HG03520 (cell line): ENCODE results near the gene DNAJB2.
"Not testable (repeated sequence)": the region's sequence is repeated elsewhere in the genome, so short reads cannot be mapped to it uniquely, and the experiment has no call there.

ENCODE experiments used
- ATAC-seq: cut with Tn5 transposase; IDR thresholded peaks from one replicate; pipeline ENCODE4 v1.9.1; 2021; ENCODE audit warnings: mild to moderate bottlenecking, moderate library complexity; ENCODE audit not compliant: unreplicated experiment

Gene DNAJB2

GRCh38 chr2:219254590-219255201, 24.5 kb upstream of the DNAJB2 start:
- ATAC-seq = peak; percentile 18

DNA sequence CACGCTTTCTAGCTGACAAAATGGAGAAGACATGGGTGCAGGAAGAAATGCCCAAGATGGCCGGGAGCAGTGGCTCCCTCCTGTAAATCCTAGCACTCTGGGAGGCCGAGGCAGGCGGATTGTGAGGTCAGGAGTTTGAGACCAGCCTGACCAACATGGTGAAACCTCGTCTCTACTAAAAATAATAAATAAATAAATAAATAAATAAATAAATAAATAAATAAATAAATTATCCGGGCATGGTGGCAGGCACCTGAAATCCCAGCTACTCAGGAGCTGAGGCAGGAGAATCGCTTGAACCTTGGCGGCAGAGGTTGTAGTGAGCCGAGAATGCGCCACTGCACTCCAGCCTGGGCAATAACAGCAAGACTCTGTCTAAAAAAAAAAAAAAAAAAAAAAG, 20.2 kb upstream of the DNAJB2 start:
- not testable (repeated sequence) for ATAC-seq

- ATAC-seq = no peak
Measured at GRCh38 chr2:219261024-219261855, 17.9 kb upstream of the DNAJB2 start.

DNA sequence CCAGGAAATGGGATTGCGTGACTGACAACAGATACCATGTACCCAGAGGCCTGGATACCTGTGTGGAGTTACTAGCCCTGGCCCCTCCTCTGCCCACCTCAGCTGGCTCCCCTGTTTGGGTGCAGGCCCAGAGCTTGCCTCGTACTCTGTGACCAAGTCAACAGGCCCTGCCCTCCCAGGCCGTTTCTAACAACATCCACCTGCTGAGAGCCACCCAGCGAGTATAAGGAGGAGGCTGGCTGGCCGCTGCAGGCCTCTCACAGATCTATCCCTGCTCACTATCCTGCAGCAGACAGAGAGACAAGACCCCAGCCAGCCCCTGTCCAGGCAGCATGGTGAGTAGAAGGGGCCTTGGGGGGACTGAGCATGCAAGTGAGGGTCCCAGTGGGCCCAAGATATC, 12.9 kb upstream of the DNAJB2 start:
- no peak for ATAC-seq

GRCh38 chr2:219266886-219267285, 12.3 kb upstream of the DNAJB2 start:
- no peak for ATAC-seq

DNA sequence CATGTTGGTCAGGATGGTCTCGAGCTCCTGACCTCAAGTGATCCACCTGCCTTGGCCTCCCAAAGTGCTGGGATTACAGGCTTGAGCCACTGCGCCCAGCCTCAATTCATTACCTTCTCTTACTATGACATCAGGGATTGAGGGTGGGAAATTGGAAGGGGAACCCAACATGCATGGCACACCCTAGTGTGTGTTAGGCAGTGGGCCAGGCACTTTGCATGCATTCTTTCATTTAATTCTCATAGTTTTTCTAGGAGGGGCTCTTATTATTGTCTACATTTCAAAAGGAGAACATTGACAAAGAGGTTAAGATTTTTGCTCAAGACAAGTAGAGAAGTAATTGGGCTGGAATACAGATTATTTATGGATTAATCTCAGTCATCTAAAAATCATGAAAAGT, 10.9 kb upstream of the DNAJB2 start:
- no peak for ATAC-seq

DNA sequence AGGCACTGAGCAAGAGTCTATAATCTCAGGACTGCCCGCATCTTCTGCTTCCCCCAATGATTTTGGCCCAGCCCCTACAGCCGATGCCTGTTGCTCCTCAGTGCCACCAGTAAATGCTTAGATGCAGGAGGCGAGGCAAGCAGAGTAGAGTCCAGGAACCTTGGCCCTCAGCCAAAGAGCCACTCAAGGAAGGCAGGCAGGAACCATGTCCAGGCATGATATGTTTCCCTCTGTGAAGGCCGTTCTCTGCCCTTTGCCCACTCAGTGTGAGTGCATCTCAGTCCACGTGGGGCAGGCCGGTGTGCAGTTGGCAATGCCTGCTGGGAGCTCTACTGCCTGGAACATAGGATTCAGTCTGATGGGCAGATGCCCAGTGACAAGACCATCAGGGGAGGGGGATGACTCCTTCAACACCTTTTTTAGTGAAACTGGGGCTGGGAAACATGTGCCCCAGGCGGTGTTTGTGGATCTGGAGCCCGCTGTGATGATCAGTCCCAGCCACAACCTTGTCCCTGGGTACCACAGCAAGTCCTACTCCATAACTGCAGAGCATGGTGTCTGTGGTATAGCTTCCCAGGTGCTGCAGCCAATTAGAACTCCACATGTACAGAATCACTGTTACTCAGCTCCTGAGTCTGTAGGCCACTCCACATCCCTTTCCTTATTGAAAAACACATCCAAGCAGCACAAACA, 9.7 kb upstream of the DNAJB2 start:
- ATAC-seq = no peak

GRCh38 chr2:219270055-219270372, 9.2 kb upstream of the DNAJB2 start:
- ATAC-seq = no peak

DNA sequence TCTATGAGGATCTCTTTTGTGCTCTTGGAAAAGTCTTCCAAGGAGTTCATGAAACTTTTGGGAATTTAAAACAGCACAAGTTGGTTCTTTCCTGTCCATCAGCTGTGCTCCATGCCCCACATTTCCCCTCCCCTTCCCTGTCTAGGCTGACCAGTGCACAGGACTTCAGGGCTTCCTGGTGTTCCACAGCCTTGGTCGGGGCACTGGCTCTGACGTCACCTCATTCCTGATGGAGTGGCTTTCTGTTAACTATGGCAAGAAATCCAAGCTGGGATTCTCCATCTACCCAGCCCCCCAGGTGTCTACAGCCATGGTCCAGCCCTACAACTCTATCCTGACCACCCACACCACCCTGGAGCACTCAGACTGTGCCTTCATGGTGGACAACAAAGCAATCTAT, 8.1 kb upstream of the DNAJB2 start:
- no peak for ATAC-seq

- ATAC-seq = no peak
Measured at GRCh38 chr2:219272356-219272755, 6.8 kb upstream of the DNAJB2 start.

DNA sequence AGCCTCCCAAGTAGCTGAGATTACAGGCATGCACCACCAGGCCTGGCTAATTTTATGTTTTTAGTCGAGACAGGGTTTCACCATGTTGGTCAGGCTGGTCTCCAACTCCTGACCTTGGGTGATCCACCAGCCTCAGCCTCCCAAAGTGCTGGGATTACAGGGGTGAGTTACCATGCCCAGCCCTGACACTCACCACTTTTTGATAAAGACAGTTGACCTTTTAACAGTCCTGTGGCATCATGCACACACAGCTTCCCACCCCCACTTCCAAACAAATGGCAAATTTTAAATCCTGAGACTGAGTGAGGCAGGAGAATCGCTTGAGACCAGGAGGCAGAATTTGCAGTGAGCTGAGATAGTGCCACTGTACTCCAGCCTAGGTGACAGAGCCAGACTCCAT, 6.2 kb upstream of the DNAJB2 start:
- no peak for ATAC-seq

DNA sequence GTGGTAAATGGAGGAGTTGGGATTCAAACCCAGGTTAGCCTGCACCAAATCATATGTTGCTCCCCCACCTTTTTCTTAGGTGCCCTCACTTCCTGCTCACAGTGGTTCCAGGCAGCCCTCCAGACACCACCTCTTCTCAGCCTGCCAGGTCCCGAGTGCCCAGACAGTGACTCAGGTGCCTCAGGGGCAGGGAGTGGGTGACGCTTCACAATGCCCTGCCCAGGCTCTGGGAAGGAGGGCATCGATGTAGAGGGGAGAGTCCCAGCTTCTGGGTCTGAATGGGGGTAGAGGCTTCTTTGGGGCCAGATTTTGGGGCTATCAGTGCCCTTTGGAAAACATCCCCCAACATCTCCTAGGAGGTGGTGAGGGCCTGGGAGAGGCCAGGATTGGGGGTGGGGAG, 5.2 kb upstream of the DNAJB2 start:
- ATAC-seq = no peak

- ATAC-seq = no peak
Measured at GRCh38 chr2:219274361-219274921, 4.7 kb upstream of the DNAJB2 start.

DNA sequence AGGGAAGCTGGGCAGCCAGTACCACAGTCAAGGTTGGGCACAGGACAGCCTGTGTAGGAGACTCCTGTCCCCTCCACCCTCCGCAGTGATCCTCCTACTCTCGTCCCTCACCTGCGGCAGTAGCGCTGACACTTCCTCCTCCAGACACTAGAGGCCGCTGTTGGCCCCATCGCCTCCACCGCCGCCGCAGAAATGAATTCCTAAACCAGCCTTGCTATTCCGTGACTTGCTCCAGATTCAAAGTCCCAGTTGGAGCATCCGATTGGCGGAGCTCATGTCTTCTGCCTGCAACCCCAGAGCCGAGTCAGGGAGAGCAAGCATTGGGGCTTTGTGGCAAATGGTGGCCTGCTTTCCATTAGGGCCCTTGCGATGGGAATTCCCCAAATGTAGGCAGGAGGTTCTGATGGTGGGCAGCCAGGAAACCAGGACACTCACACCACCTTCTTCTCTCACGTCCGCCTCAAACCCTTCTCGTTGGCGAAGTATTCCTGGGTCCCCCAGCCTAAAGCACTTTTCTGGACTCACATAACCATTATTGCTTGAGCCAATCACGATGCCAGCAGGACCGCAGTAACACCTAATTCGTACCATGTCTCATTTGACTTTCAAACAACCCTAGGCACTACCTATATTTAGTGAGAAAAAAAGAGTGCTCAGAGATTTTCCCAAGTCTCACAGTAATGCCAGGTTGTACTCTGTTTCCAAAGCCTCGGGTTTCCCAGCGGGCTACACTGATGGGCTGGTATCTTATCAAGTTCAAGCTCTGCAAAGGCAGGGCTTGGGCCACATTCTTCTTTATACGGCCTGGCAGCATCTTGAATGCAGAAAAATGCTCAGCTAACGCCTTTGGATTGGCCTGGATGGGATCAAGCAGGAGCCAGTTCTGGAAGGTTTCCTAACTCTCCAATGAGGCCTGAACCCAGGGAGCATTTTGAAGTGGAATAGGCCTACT, 1.2 kb upstream of the DNAJB2 start:
- peak; percentile 24 for ATAC-seq

- ATAC-seq = no peak
Measured at GRCh38 chr2:219278655-219279150, 463 bp upstream of the DNAJB2 start.

GRCh38 chr2:219279916-219280516, 850 bp downstream of the DNAJB2 start:
- ATAC-seq = no peak

- no peak for ATAC-seq
Measured at GRCh38 chr2:219280651-219281050, 1.5 kb downstream of the DNAJB2 start.

DNA sequence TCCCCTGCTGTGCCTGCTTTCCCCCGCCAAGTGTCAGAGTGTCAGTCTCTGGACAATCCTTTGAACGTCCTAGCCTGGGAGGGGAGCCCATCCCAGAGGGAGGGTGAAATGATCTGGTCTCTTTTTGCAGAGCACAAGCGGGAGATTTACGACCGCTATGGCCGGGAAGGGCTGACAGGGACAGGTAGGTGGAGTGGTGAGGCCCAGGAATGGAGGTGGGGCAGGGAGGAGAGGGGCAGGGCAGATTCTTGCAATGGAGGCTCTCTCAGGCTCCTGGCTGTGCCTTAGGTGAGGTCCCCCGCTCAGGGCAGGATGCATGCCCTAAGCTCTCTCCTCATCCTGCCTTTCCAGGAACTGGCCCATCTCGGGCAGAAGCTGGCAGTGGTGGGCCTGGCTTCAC, 2.4 kb downstream of the DNAJB2 start:
- no peak for ATAC-seq

DNA sequence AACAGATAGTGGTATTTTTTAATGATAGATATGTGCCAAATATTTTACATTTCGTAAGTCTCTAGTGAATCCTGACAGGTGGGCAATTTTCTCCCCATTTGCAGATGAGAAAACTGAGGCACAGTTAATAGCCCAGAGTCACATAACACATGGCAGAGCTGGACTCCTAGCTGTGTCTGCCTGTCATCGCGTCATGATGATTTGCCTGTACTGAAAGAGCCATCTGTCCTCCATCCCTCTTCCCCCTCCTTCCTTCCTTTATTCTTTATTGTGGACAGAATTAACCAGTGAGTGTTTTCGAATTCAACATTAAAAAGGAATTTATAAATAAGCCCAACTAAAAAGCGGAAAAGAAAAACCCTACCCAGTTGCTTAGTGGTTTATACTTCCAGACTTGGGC, 3.2 kb downstream of the DNAJB2 start:
- ATAC-seq = no peak

DNA sequence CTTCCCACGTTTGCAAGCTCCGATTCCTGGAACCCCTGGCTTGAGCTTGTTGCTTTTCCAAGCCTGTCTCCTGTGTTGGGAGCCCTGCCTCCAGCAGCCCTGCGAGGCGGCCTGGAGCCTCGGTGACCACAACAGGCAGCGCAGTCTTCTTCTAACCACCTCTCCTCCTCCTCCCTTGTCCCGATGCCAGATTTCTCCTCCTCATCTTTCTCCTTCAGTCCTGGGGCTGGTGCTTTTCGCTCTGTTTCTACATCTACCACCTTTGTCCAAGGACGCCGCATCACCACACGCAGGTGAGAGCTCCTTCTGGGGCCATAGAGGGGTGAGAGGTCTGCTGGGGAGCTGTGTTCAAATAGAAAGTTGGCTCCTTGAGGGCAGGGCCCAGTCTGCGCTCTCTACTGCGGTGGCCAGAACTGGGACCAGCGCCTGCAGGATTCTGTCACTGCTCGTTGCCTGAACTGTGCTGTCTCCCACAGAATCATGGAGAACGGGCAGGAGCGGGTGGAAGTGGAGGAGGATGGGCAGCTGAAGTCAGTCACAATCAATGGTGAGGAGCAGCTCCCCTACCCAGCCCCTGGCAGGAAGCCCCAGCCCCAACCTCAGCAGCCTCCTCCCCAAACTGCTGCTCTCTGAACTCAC, 3.9 kb downstream of the DNAJB2 start:
- no peak for ATAC-seq
